Testis (tissue), 2 donors: Measurements from ENCODE around the gene STIM2.

Experiments
- POLR2A ChIP-seq: fragments of 450-650 bp; IDR thresholded peaks from one replicate; pipeline ENCODE4 v1.6.1; 2017; ENCODE audit warnings: antibody characterized with exemption, mild to moderate bottlenecking, moderate library complexity
- TF ChIP-seq, protein P1 (sequence below), 3 experiments: fragments of 450-650 bp in 2 of 3; fragments of 200-600 bp in 1 of 3; sonication (generic) in 1 of 3; IDR thresholded peaks; one replicate each; pipeline ENCODE4 v1.5.1; 2016 to 2019; ENCODE audit warnings: antibody characterized with exemption in 3 of 3, mild to moderate bottlenecking in 2 of 3, moderate library complexity in 1 of 3

GRCh38 chr4:26851129-26851528, 9.5 kb upstream of the STIM2 start:
- no peak for TF ChIP-seq POLR2A
- TF ChIP-seq, protein P1, sequence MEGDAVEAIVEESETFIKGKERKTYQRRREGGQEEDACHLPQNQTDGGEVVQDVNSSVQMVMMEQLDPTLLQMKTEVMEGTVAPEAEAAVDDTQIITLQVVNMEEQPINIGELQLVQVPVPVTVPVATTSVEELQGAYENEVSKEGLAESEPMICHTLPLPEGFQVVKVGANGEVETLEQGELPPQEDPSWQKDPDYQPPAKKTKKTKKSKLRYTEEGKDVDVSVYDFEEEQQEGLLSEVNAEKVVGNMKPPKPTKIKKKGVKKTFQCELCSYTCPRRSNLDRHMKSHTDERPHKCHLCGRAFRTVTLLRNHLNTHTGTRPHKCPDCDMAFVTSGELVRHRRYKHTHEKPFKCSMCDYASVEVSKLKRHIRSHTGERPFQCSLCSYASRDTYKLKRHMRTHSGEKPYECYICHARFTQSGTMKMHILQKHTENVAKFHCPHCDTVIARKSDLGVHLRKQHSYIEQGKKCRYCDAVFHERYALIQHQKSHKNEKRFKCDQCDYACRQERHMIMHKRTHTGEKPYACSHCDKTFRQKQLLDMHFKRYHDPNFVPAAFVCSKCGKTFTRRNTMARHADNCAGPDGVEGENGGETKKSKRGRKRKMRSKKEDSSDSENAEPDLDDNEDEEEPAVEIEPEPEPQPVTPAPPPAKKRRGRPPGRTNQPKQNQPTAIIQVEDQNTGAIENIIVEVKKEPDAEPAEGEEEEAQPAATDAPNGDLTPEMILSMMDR (IDR thresholded peaks at IDR 0.05): no peak
